HCT116 (cell line): ENCODE measurements around the gene TOLLIP.

Experiments
- EGR1 ChIP-seq: IDR thresholded peaks from 2 replicates; pipeline ENCODE4 v1.6.1; 2012; ENCODE audit warnings: low read depth
- TCF7L2 ChIP-seq: IDR thresholded peaks from 2 replicates; pipeline ENCODE4 v1.7.0; 2011; ENCODE audit warnings: borderline replicate concordance, inconsistent platforms; ENCODE audit not compliant: insufficient read depth, insufficient read length; ENCODE audit errors: extremely low read depth

DNA sequence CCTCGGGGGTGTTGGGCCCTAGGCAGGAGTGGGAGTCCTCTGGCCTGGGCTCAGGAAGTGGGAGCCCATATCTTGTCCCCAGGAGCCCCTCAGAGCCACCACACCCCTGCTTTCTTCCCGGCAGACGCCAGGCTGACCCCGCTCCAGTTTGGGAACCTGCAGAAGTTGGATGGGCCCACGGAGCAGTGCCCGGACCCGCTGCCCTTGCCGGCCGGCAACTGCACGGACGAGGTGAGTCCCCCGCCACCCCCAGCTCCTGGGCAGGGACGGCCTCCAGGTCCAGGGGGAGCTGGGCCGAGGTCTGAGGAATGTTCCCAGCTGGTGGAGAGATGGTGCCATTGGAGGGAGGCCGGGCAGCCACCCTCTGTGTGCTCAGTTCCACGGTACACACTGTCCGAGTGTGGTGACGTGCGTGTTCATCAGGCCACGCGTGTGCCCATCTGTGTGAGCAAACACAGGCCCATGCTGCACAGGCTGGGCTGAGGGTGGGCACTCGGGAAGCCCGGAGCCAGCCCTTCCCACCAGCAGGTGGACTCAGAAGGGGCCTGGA, 81.8 kb downstream of the TOLLIP start:
- no peak for TF ChIP-seq EGR1
- TF ChIP-seq TCF7L2: no peak
